ENCODE measurements around the gene GXYLT2. TPM values are rescaled to one million over a fixed set of nuclear protein-coding genes. Genes with fewer than 3 reads are reported as not detected.
A peak's percentile ranks its signal among the peaks of the same experiment; 100 is the strongest.

Gene GXYLT2
- total and polyA plus RNA-seq, 5 donors from 2014 or later: 0.06 to 0.25 (median 0.10) TPM; not detected in 1

- Mint-ChIP-seq H3K36me3 (no peaks in the 10 kb centered on the region), H3K27ac (peak overlapping the region in 1 of 3 donors; percentile 38), H3K9me3 (no peaks in the 10 kb centered on the region), H3K4me3 (no peak overlapping the region), H3K27me3 (no peaks in the 10 kb centered on the region), H3K4me1 (peaks cover 18 to 34% (median 24%) of the 10 kb centered on the region in 4 donors)
- DNase-seq (no peak), ATAC-seq (ENCODE audit: low read depth in 2 of 2) (no peak)
- peaks cover 20% of the 10 kb centered on the region for H3K4me1 ChIP-seq (ENCODE audit: control insufficient read depth, insufficient read depth, low read length, poor library complexity, severe bottlenecking)
- H3K36me3 ChIP-seq (ENCODE audit: control insufficient read depth, insufficient read depth, low read length): no peaks in the 10 kb centered on the region
- no peaks in the 10 kb centered on the region for H3K9me3 ChIP-seq (ENCODE audit: control insufficient read depth in 2 of 2, low read length in 2 of 2)
- no peak overlapping the region for H3K4me3 ChIP-seq (ENCODE audit: low read depth, low read length)
- no peaks in the 10 kb centered on the region for H3K27me3 ChIP-seq (ENCODE audit: control insufficient read depth, insufficient read depth, low read length)
- no peak overlapping the region for H3K27ac ChIP-seq (ENCODE audit: insufficient read depth, low read length, poor library complexity, severe bottlenecking)
Observed at GRCh38 chr3:72957297-72957696, 69.5 kb downstream of the GXYLT2 start.

- Histone ChIP-seq H3K4me1 (ENCODE audit: control insufficient read depth, insufficient read depth, low read length, poor library complexity, severe bottlenecking) (peaks cover 28% of the 10 kb centered on the region), H3K27me3 (ENCODE audit: control insufficient read depth, insufficient read depth, low read length) (no peaks in the 10 kb centered on the region), H3K27ac (ENCODE audit: insufficient read depth, low read length, poor library complexity, severe bottlenecking) (no peak overlapping the region), H3K36me3 (ENCODE audit: control insufficient read depth, insufficient read depth, low read length) (no peaks in the 10 kb centered on the region), H3K4me3 (ENCODE audit: low read depth, low read length) (no peak overlapping the region), H3K9me3 (ENCODE audit: control insufficient read depth in 2 of 2, low read length in 2 of 2) (no peaks in the 10 kb centered on the region)
- ATAC-seq (ENCODE audit: low read depth in 2 of 2): no peak
- H3K27ac Mint-ChIP-seq: peak overlapping the region in 1 of 3 donors; percentile 56
- no peak overlapping the region for H3K4me3 Mint-ChIP-seq
- H3K9me3 Mint-ChIP-seq: no peaks in the 10 kb centered on the region
- DNase-seq: no peak
- H3K36me3 Mint-ChIP-seq: no peaks in the 10 kb centered on the region
- no peaks in the 10 kb centered on the region for H3K27me3 Mint-ChIP-seq
- peaks cover 19 to 35% (median 25%) of the 10 kb centered on the region in 4 donors for H3K4me1 Mint-ChIP-seq
Observed at GRCh38 chr3:72959336-72959735, 71.5 kb downstream of the GXYLT2 start.

- ATAC-seq (ENCODE audit: low read depth in 2 of 2): peak; percentile 6 to 47
- Mint-ChIP-seq H3K27ac (peak overlapping the region; percentile 81 to 95 (median 89)), H3K36me3 (no peaks in the 10 kb centered on the region), H3K4me1 (peaks cover 25 to 52% (median 41%) of the 10 kb centered on the region in 4 donors), H3K27me3 (no peaks in the 10 kb centered on the region), H3K4me3 (peak overlapping the region; percentile 24 to 68 (median 40)), H3K9me3 (no peaks in the 10 kb centered on the region)
- peaks cover 43% of the 10 kb centered on the region for H3K4me1 ChIP-seq (ENCODE audit: control insufficient read depth, insufficient read depth, low read length, poor library complexity, severe bottlenecking)
- H3K36me3 ChIP-seq (ENCODE audit: control insufficient read depth, insufficient read depth, low read length): no peaks in the 10 kb centered on the region
- H3K27me3 ChIP-seq (ENCODE audit: control insufficient read depth, insufficient read depth, low read length): no peaks in the 10 kb centered on the region
- no peaks in the 10 kb centered on the region for H3K9me3 ChIP-seq (ENCODE audit: control insufficient read depth in 2 of 2, low read length in 2 of 2)
- H3K27ac ChIP-seq (ENCODE audit: insufficient read depth, low read length, poor library complexity, severe bottlenecking): peak overlapping the region; percentile 75
- H3K4me3 ChIP-seq (ENCODE audit: low read depth, low read length): peak overlapping the region; percentile 47
- peak in 1 of 3 donors; percentile 35 for DNase-seq
Observed at GRCh38 chr3:72960812-72961518, 73.1 kb downstream of the GXYLT2 start.

GRCh38 chr3:72961752-72962151 is 73.9 kb downstream of the GXYLT2 start:
- Histone ChIP-seq H3K9me3 (ENCODE audit: control insufficient read depth in 2 of 2, low read length in 2 of 2) (no peaks in the 10 kb centered on the region), H3K4me1 (ENCODE audit: control insufficient read depth, insufficient read depth, low read length, poor library complexity, severe bottlenecking) (peaks cover 43% of the 10 kb centered on the region), H3K27ac (ENCODE audit: insufficient read depth, low read length, poor library complexity, severe bottlenecking) (peak overlapping the region; percentile 75), H3K27me3 (ENCODE audit: control insufficient read depth, insufficient read depth, low read length) (no peaks in the 10 kb centered on the region), H3K36me3 (ENCODE audit: control insufficient read depth, insufficient read depth, low read length) (no peaks in the 10 kb centered on the region), H3K4me3 (ENCODE audit: low read depth, low read length) (peak overlapping the region; percentile 40)
- ATAC-seq (ENCODE audit: low read depth in 2 of 2) (no peak), DNase-seq (no peak)
- H3K27me3 Mint-ChIP-seq: no peaks in the 10 kb centered on the region
- H3K9me3 Mint-ChIP-seq: no peaks in the 10 kb centered on the region
- H3K36me3 Mint-ChIP-seq: no peaks in the 10 kb centered on the region
- H3K4me1 Mint-ChIP-seq: peaks cover 25 to 58% (median 44%) of the 10 kb centered on the region in 4 donors
- H3K4me3 Mint-ChIP-seq: peak overlapping the region in 3 of 4 donors; percentile 24 to 68 (median 29)
- peak overlapping the region; percentile 81 to 95 (median 89) for H3K27ac Mint-ChIP-seq

- DNase-seq (no peak), ATAC-seq (ENCODE audit: low read depth in 2 of 2) (no peak)
- H3K9me3 Mint-ChIP-seq: no peaks in the 10 kb centered on the region
- H3K9me3 ChIP-seq (ENCODE audit: control insufficient read depth in 2 of 2, low read length in 2 of 2): no peaks in the 10 kb centered on the region
- H3K36me3 ChIP-seq (ENCODE audit: control insufficient read depth, insufficient read depth, low read length): no peaks in the 10 kb centered on the region
- peak overlapping the region; percentile 40 for H3K4me3 ChIP-seq (ENCODE audit: low read depth, low read length)
- no peaks in the 10 kb centered on the region for H3K27me3 Mint-ChIP-seq
- peak overlapping the region; percentile 39 to 95 (median 81) for H3K27ac Mint-ChIP-seq
- H3K4me1 Mint-ChIP-seq: peaks cover 25 to 60% (median 47%) of the 10 kb centered on the region in 4 donors
- H3K27ac ChIP-seq (ENCODE audit: insufficient read depth, low read length, poor library complexity, severe bottlenecking): no peak overlapping the region
- no peaks in the 10 kb centered on the region for H3K36me3 Mint-ChIP-seq
- peak overlapping the region in 1 of 4 donors; percentile 29 for H3K4me3 Mint-ChIP-seq
- peaks cover 48% of the 10 kb centered on the region for H3K4me1 ChIP-seq (ENCODE audit: control insufficient read depth, insufficient read depth, low read length, poor library complexity, severe bottlenecking)
- H3K27me3 ChIP-seq (ENCODE audit: control insufficient read depth, insufficient read depth, low read length): no peaks in the 10 kb centered on the region
Observed at GRCh38 chr3:72962317-72962716, 74.5 kb downstream of the GXYLT2 start.

- H3K27me3 Mint-ChIP-seq: no peaks in the 10 kb centered on the region
- Histone ChIP-seq H3K27me3 (ENCODE audit: control insufficient read depth, insufficient read depth, low read length) (no peaks in the 10 kb centered on the region), H3K4me3 (ENCODE audit: low read depth, low read length) (peak overlapping the region; percentile 21), H3K9me3 (ENCODE audit: control insufficient read depth in 2 of 2, low read length in 2 of 2) (no peaks in the 10 kb centered on the region), H3K27ac (ENCODE audit: insufficient read depth, low read length, poor library complexity, severe bottlenecking) (peak overlapping the region; percentile 77), H3K4me1 (ENCODE audit: control insufficient read depth, insufficient read depth, low read length, poor library complexity, severe bottlenecking) (peaks cover 48% of the 10 kb centered on the region), H3K36me3 (ENCODE audit: control insufficient read depth, insufficient read depth, low read length) (no peaks in the 10 kb centered on the region)
- H3K9me3 Mint-ChIP-seq: no peaks in the 10 kb centered on the region
- H3K4me1 Mint-ChIP-seq: peaks cover 25 to 56% (median 47%) of the 10 kb centered on the region in 4 donors
- DNase-seq (peak in 2 of 3 donors; percentile 22 to 52), ATAC-seq (ENCODE audit: low read depth in 2 of 2) (no peak)
- H3K27ac Mint-ChIP-seq: peak overlapping the region; percentile 50 to 93 (median 87)
- H3K36me3 Mint-ChIP-seq: no peaks in the 10 kb centered on the region
- peak overlapping the region; percentile 13 to 47 (median 43) for H3K4me3 Mint-ChIP-seq
Observed at GRCh38 chr3:72964633-72965032, 76.8 kb downstream of the GXYLT2 start.

- H3K27me3 ChIP-seq (ENCODE audit: control insufficient read depth, insufficient read depth, low read length): no peaks in the 10 kb centered on the region
- no peaks in the 10 kb centered on the region for H3K27me3 Mint-ChIP-seq
- H3K4me3 ChIP-seq (ENCODE audit: low read depth, low read length): no peak overlapping the region
- DNase-seq (no peak), ATAC-seq (ENCODE audit: low read depth in 2 of 2) (no peak)
- H3K4me1 Mint-ChIP-seq: peaks cover 6 to 32% (median 22%) of the 10 kb centered on the region in 4 donors
- no peaks in the 10 kb centered on the region for H3K9me3 ChIP-seq (ENCODE audit: control insufficient read depth in 2 of 2, low read length in 2 of 2)
- H3K36me3 ChIP-seq (ENCODE audit: control insufficient read depth, insufficient read depth, low read length): no peaks in the 10 kb centered on the region
- no peaks in the 10 kb centered on the region for H3K9me3 Mint-ChIP-seq
- no peak overlapping the region for H3K27ac ChIP-seq (ENCODE audit: insufficient read depth, low read length, poor library complexity, severe bottlenecking)
- H3K4me1 ChIP-seq (ENCODE audit: control insufficient read depth, insufficient read depth, low read length, poor library complexity, severe bottlenecking): peaks cover 20% of the 10 kb centered on the region
- H3K27ac Mint-ChIP-seq: no peak overlapping the region
- H3K36me3 Mint-ChIP-seq: no peaks in the 10 kb centered on the region
- H3K4me3 Mint-ChIP-seq: no peak overlapping the region
Observed at GRCh38 chr3:72968266-72968664, 80.4 kb downstream of the GXYLT2 start.

- DNase-seq: no peak
- Histone ChIP-seq H3K4me3 (ENCODE audit: low read depth, low read length) (no peak overlapping the region), H3K27me3 (ENCODE audit: control insufficient read depth, insufficient read depth, low read length) (no peaks in the 10 kb centered on the region), H3K9me3 (ENCODE audit: control insufficient read depth in 2 of 2, low read length in 2 of 2) (no peaks in the 10 kb centered on the region), H3K4me1 (ENCODE audit: control insufficient read depth, insufficient read depth, low read length, poor library complexity, severe bottlenecking) (peaks cover 15% of the 10 kb centered on the region), H3K27ac (ENCODE audit: insufficient read depth, low read length, poor library complexity, severe bottlenecking) (no peak overlapping the region), H3K36me3 (ENCODE audit: control insufficient read depth, insufficient read depth, low read length) (no peaks in the 10 kb centered on the region)
- H3K9me3 Mint-ChIP-seq: no peaks in the 10 kb centered on the region
- no peaks in the 10 kb centered on the region for H3K27me3 Mint-ChIP-seq
- H3K4me1 Mint-ChIP-seq: peaks cover 2 to 27% (median 17%) of the 10 kb centered on the region in 4 donors
- no peaks in the 10 kb centered on the region for H3K36me3 Mint-ChIP-seq
- no peak for ATAC-seq (ENCODE audit: low read depth in 2 of 2)
- no peak overlapping the region for H3K27ac Mint-ChIP-seq
- H3K4me3 Mint-ChIP-seq: no peak overlapping the region
Observed at GRCh38 chr3:72969766-72970165, 81.9 kb downstream of the GXYLT2 start.

Measured in CD4-positive, CD25-positive, alpha-beta regulatory T cell (primary cell).